Esophagus squamous epithelium (tissue), 5 donors: ENCODE data around the gene DMPK. TPM values are rescaled to one million over a fixed set of nuclear protein-coding genes. Genes with fewer than 3 reads are reported as not detected.

ENCODE experiments used
- DNase-seq: peaks from one replicate; lab custom pipeline; 2025; lab: John Stamatoyannopoulos, UW
- H3K27ac ChIP-seq, 4 donors: fragments of 200-600 bp; sonication (generic); one replicate each; pipeline ENCODE4 v1.5.1; 2016 to 2019; ENCODE audit warnings: mild to moderate bottlenecking in 1 of 4
- H3K27me3 ChIP-seq, 4 donors: fragments of 200-600 bp; sonication (generic); 1 replicate in 3 of 4; 2 replicates in 1 of 4; pipeline versions ENCODE4 v1.5.1 to v1.6.0; 2017 to 2021; ENCODE audit warnings: antibody characterized with exemption in 1 of 4
- H3K36me3 ChIP-seq, 3 donors: fragments of 200-600 bp; sonication (generic); one replicate each; pipeline ENCODE4 v1.5.1; 2016 to 2019
- H3K4me1 ChIP-seq, 3 donors: fragments of 200-600 bp; sonication (generic); one replicate each; pipeline ENCODE4 v1.5.1; 2017 to 2019
- H3K4me3 ChIP-seq, 4 donors: fragments of 200-600 bp; sonication (generic); 1 replicate in 3 of 4; 2 replicates in 1 of 4; pipeline ENCODE4 v1.5.1; 2016 to 2019; ENCODE audit warnings: mild to moderate bottlenecking in 2 of 4, moderate library complexity in 1 of 4
- H3K9me3 ChIP-seq, 3 donors: fragments of 200-600 bp; sonication (generic); one replicate each; pipeline ENCODE4 v1.5.1; 2016 to 2019
- POLR2A ChIP-seq, 4 donors: fragments of 450-650 bp; IDR thresholded peaks; one replicate each; pipeline ENCODE4 v1.6.1; 2017; ENCODE audit warnings: antibody characterized with exemption in 4 of 4, mild to moderate bottlenecking in 4 of 4, moderate library complexity in 3 of 4
- WGBS, 2 donors: methylation state at CpG; one replicate each; pipeline ENCODE4 v1.1.5; 2018; 5-methylcytosine and 5-hydroxymethylcytosine counted together
- intact Hi-C: fragments of 100-400 bp; cut with DNase I; formaldehyde crosslinking; loops from one replicate; pipeline ENCODE4 v1.15.0; 2022
- total RNA-seq, 4 donors: library from RNA; depleted of rRNA; stranded (reverse); fragments of >200 nt; gene quantifications; one replicate each; pipeline ENCODE4 v1.1.0, GENCODE V29; 2016
- TF ChIP-seq, protein P1 (sequence below), 6 experiments: fragments of 450-650 bp in 4 of 6; fragments of 200-600 bp in 2 of 6; sonication (generic) in 2 of 6; IDR thresholded peaks; one replicate each; pipeline ENCODE4 v1.5.1; 2016 to 2019; ENCODE audit warnings: antibody characterized with exemption in 6 of 6, mild to moderate bottlenecking in 4 of 6, moderate library complexity in 4 of 6
- donor health status: DM: yes; HTN: yes; CAD: no.

Gene DMPK
- total RNA-seq, 4 donors from 2014 or later: 15.8 to 36.6 (median 17.2) TPM

DNA sequence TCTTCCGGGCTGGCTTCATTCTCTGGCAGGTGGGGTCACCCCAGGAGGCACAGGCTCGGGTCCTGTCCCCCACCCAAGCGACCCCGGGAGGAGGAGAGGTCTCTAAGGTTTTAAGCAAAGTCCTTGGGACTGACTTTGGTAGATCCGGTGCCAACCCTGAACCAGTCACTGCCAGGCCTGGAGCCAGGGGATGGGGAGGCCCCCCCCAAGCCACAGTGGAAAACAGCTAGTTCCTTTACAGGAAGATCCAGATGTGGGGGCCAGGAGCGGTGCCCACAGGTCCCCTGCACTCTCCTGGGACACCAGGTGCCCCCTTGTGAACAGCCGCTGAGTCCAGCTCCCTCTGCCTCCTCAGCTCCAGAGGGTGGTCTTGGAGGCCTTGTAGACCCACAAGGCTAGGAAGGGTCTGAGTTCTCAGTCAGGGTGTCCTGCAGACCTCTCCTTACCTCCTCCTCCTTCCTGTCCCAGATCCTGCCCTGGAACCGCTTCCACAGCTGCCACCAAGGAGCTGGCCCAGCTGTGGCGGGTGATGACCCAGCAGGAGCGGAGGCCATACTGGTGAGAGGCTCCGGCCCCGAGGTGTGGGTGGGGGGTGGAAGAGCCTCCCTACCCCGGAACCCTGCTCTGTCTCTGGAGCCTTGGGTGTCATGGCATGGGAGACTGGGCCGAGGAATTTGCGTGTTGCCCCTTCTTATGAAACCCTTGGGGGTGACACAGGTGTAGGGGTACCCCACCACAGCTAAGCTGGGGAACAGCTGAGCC lies 19.2 kb downstream of the DMPK start:
- WGBS, 2 donors: 70 to 92% methylated on average over 4 to 7 of the region's 15 CpGs
- Histone ChIP-seq H3K4me1 (peaks cover 20 to 59% (median 34%) of the 10 kb centered on the region in 3 donors), H3K9me3 (no peaks in the 10 kb centered on the region), H3K27ac (no peak overlapping the region), H3K36me3 (peaks cover 0 to 13% (median 0%) of the 10 kb centered on the region in 3 donors), H3K27me3 (peaks cover 0 to 15% (median 0%) of the 10 kb centered on the region in 4 donors), H3K4me3 (no peak overlapping the region)
- DNase-seq: no peak
- intact Hi-C loops: loop anchor here (10.0 kb wide), 1 partner anchor 48 kb away; no protein-coding TSS in a partner anchor
- TF ChIP-seq, protein P1, sequence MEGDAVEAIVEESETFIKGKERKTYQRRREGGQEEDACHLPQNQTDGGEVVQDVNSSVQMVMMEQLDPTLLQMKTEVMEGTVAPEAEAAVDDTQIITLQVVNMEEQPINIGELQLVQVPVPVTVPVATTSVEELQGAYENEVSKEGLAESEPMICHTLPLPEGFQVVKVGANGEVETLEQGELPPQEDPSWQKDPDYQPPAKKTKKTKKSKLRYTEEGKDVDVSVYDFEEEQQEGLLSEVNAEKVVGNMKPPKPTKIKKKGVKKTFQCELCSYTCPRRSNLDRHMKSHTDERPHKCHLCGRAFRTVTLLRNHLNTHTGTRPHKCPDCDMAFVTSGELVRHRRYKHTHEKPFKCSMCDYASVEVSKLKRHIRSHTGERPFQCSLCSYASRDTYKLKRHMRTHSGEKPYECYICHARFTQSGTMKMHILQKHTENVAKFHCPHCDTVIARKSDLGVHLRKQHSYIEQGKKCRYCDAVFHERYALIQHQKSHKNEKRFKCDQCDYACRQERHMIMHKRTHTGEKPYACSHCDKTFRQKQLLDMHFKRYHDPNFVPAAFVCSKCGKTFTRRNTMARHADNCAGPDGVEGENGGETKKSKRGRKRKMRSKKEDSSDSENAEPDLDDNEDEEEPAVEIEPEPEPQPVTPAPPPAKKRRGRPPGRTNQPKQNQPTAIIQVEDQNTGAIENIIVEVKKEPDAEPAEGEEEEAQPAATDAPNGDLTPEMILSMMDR (IDR thresholded peaks at IDR 0.05): no peak
- TF ChIP-seq POLR2A (IDR thresholded peaks at IDR 0.05): no peak

DNA sequence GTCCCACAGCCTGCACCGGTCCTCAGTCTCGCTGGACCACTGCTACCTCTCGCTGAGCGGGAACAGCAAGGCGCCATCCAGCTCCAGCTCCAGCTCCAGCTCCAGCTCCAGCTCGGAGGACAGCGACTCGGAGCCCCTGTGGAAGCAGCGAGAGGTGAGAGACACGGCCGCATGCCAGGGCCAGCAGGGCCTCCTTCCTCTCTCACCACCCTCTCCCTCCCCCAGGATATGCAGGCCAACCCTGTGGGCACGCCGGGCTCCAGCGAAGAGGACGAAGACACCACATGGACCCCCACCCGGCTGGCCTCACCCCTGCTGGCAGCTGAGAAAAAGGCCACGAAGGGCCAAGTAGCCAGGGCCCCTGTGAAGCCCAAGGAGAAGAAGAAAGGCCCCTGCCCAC lies 20.6 kb downstream of the DMPK start:
- H3K27ac ChIP-seq: no peak overlapping the region
- peaks cover 0 to 11% (median 0%) of the 10 kb centered on the region in 4 donors for H3K27me3 ChIP-seq
- peaks cover 0 to 13% (median 0%) of the 10 kb centered on the region in 3 donors for H3K36me3 ChIP-seq
- no peak for DNase-seq
- no peak overlapping the region for H3K4me3 ChIP-seq
- H3K9me3 ChIP-seq: no peaks in the 10 kb centered on the region
- intact Hi-C loops: loop anchor here (10.0 kb wide), 1 partner anchor 47 kb away; no protein-coding TSS in a partner anchor
- WGBS, 2 donors: 80 to 86% methylated on average over 1 to 6 of the region's 17 CpGs
- H3K4me1 ChIP-seq: peaks cover 11 to 46% (median 28%) of the 10 kb centered on the region in 3 donors
- TF ChIP-seq, protein P1 (IDR thresholded peaks at IDR 0.05): no peak
- no peak for TF ChIP-seq POLR2A (IDR thresholded peaks at IDR 0.05)

DNA sequence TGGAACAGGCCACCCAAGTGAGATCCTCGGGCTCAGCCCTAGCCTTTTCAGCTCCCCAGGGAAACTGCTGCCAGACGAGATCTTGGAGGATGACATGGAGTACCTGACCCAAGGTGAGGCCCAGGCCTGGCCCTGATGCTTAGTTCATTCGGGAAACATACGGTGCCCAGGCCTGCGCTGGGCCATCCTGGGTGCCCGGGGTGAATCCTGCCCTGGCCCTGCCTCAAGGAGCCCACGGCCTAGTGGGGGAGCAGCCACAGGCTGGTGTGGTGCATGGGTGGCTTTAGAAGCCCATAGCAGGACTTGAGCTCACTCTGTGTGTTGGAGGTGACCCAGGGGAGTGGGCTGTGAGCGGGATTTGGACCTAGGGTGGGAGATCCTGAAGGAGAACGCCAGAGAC lies 23.4 kb downstream of the DMPK start:
- H3K9me3 ChIP-seq: no peaks in the 10 kb centered on the region
- H3K4me1 ChIP-seq: peaks cover 0 to 18% (median 2%) of the 10 kb centered on the region in 3 donors
- H3K27ac ChIP-seq: no peak overlapping the region
- no peak for TF ChIP-seq POLR2A (IDR thresholded peaks at IDR 0.05)
- TF ChIP-seq, protein P1 (IDR thresholded peaks at IDR 0.05): no peak
- WGBS, 2 donors: 70 to 76% methylated on average over 2 to 3 of the region's 9 CpGs
- intact Hi-C loops: no loop called here
- no peak overlapping the region for H3K4me3 ChIP-seq
- DNase-seq: no peak
- no peaks in the 10 kb centered on the region for H3K36me3 ChIP-seq
- peaks cover 0 to 7% (median 0%) of the 10 kb centered on the region in 4 donors for H3K27me3 ChIP-seq

DNA sequence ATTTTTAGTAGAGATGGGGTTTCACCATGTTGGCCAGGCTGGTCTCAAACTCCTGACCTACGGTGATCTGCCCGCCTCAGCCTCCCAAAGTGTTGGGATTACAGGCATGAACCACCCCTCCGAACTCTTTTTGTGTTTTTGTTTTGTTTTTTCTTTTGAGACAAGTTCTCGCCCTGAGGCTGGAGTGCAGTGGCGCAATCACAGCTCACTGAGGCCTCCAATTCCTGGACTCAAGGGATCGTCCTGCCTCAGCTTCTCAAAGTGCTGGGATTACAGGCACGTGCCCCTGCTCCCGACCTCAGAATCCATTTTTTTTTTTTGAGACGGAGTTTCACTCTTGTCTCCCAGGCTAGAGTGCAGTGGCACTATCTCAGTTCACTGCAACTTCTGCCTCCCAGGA lies 24.6 kb downstream of the DMPK start:
- 54 to 62% methylated on average over 9 of the region's 9 CpGs for WGBS, 2 donors
- intact Hi-C loops: no loop called here
- peaks cover 0 to 7% (median 0%) of the 10 kb centered on the region in 4 donors for H3K27me3 ChIP-seq

More for the DNA sequence above, 24.6 kb downstream of the DMPK start:
- DNase-seq: no peak
- no peak overlapping the region for H3K4me3 ChIP-seq
- peaks cover 0 to 10% (median 0%) of the 10 kb centered on the region in 3 donors for H3K4me1 ChIP-seq
- no peaks in the 10 kb centered on the region for H3K36me3 ChIP-seq
- no peak overlapping the region for H3K27ac ChIP-seq
- TF ChIP-seq, protein P1 (IDR thresholded peaks at IDR 0.05): no peak
- TF ChIP-seq POLR2A (IDR thresholded peaks at IDR 0.05): no peak
- H3K9me3 ChIP-seq: no peaks in the 10 kb centered on the region
